Left ventricle myocardium inferior (tissue), 1 donor: Measurements from ENCODE around the gene FAM240A. TPM values are rescaled to one million over a fixed set of nuclear protein-coding genes. Genes with fewer than 3 reads are reported as not detected.

Experiments
- DNase-seq: peaks from one replicate; pipeline ENCODE4 v3.0.0-alpha.2; 2020
- H3K27ac ChIP-seq: fragments of 200-600 bp; replicated peaks from 2 replicates; pipeline ENCODE4 v1.8.0; 2021
- H3K27me3 ChIP-seq: fragments of 200-600 bp; 2 replicates; pipeline ENCODE4 v1.8.0; 2021; ENCODE audit warnings: low read depth
- H3K36me3 ChIP-seq: fragments of 200-600 bp; 2 replicates; pipeline ENCODE4 v1.8.0; 2021
- H3K4me1 ChIP-seq: fragments of 200-600 bp; 2 replicates; pipeline ENCODE4 v1.8.0; 2021
- H3K4me3 ChIP-seq: fragments of 200-600 bp; 2 replicates; pipeline ENCODE4 v1.8.0; 2021; ENCODE audit warnings: mild to moderate bottlenecking, moderate library complexity
- H3K9me3 ChIP-seq: fragments of 200-600 bp; replicated peaks from 2 replicates; pipeline ENCODE4 v1.8.0; 2021
- intact Hi-C: fragments of 100-400 bp; cut with micrococcal nuclease; formaldehyde crosslinking; loops from one replicate; pipeline ENCODE4 v1.11.0; 2022
- total RNA-seq: library from RNA; stranded (reverse); fragmentation: NEBNext Ultra II Directional; extraction: Animal tissue kit (Norgen Biotek cat#: 25700); gene quantifications from one replicate; pipeline ENCODE4 v1.2.1, GENCODE V29; 2021
- TF ChIP-seq, protein P1 (sequence below): fragments of 200-600 bp; IDR thresholded peaks from 2 replicates; pipeline ENCODE4 v1.8.0; 2021; ENCODE audit warnings: antibody characterized with exemption, mild to moderate bottlenecking, borderline replicate concordance
- donor health status: DM: no; HTN: yes; CAD: no; lungs with severe emphysema.

The FAM240A gene
- total RNA-seq, 1 donor from 2014 or later, result not detected

DNA sequence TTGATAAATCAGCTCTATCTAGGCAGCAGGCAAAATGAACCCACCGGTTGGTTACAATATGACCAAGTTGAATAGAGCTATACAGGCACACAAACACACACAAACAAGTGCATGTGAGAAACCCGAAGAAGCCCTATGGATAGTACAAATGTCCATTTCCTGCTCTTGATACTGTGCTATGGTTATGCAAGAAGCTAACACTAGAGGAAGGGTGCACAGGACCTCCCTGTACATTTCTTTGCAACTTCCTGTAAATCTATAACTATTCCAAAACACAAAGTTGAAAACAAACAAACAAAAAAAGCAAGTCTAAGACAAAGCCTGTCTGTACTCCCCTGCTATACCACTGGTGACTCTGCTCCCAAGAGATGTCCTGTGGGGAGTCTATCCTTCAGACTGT lies 8.2 kb upstream of the FAM240A start:
- intact Hi-C loops, result no loop called here
- DNase-seq, result no peak
- no peaks in the 10 kb centered on the region for H3K27me3 ChIP-seq

DNA sequence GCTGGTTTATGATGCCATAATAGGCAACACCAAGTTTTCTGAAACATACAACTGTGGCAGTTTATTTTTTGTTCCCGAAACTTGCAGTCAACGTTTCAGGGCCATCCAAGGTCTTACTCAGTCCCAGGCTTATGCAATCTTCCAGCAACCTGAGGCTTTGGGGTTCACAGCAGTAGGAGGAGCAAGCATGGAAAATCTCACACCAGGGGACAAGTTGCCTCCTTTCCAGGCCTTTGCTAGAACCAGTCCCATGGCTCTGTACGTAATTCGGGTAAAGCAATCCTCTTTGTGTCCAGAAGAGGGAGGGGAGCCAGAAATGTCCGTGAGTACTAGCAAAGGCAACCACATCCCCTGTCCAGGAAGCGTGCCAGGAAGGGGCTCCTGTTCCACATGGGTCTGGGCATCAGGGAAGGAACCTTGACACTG lies 4.7 kb upstream of the FAM240A start:
- DNase-seq, result no peak
- H3K36me3 ChIP-seq, result no peaks in the 10 kb centered on the region
- TF ChIP-seq, protein P1, sequence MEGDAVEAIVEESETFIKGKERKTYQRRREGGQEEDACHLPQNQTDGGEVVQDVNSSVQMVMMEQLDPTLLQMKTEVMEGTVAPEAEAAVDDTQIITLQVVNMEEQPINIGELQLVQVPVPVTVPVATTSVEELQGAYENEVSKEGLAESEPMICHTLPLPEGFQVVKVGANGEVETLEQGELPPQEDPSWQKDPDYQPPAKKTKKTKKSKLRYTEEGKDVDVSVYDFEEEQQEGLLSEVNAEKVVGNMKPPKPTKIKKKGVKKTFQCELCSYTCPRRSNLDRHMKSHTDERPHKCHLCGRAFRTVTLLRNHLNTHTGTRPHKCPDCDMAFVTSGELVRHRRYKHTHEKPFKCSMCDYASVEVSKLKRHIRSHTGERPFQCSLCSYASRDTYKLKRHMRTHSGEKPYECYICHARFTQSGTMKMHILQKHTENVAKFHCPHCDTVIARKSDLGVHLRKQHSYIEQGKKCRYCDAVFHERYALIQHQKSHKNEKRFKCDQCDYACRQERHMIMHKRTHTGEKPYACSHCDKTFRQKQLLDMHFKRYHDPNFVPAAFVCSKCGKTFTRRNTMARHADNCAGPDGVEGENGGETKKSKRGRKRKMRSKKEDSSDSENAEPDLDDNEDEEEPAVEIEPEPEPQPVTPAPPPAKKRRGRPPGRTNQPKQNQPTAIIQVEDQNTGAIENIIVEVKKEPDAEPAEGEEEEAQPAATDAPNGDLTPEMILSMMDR, result no peak
- peaks cover 5% of the 10 kb centered on the region for H3K4me1 ChIP-seq
- no peaks in the 10 kb centered on the region for H3K9me3 ChIP-seq
- H3K4me3 ChIP-seq, result no peak overlapping the region
- no peak overlapping the region for H3K27ac ChIP-seq
- intact Hi-C loops, result no loop called here
- no peaks in the 10 kb centered on the region for H3K27me3 ChIP-seq

More for the DNA sequence above, 8.2 kb upstream of the FAM240A start:
- no peaks in the 10 kb centered on the region for H3K9me3 ChIP-seq
- TF ChIP-seq, protein P1, result no peak
- H3K27ac ChIP-seq, result no peak overlapping the region
- no peaks in the 10 kb centered on the region for H3K4me1 ChIP-seq
- no peaks in the 10 kb centered on the region for H3K36me3 ChIP-seq
- no peak overlapping the region for H3K4me3 ChIP-seq

DNA sequence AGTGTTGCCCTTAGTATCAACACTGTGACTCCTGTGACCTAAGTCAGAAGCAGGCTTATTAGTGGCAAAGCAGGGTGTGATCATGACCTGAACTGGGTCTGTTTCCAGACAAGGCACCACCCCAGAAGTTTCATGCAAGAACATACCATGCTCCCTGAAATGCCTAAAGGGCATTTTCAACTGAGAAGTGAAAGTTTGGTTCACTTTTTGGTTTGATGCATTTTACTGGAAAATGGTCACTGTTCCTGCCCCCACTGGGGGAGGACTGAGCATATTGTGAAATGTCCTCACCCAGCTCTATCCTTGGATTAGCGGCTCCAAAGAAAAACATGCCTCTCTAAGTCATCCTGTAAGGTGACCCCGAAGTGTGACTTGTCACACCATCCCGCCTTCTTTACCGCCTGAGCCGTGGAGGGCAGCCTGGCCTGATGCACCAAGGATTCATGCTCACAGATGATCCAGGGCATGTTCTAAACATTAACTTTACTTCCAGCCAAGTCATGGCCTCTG lies 3.1 kb upstream of the FAM240A start:
- DNase-seq, result no peak
- intact Hi-C loops, result no loop called here
- Histone ChIP-seq H3K4me3 (no peak overlapping the region), H3K27me3 (no peaks in the 10 kb centered on the region), H3K36me3 (no peaks in the 10 kb centered on the region), H3K4me1 (peaks cover 5% of the 10 kb centered on the region), H3K27ac (no peak overlapping the region), H3K9me3 (no peaks in the 10 kb centered on the region)
- TF ChIP-seq, protein P1, result no peak

DNA sequence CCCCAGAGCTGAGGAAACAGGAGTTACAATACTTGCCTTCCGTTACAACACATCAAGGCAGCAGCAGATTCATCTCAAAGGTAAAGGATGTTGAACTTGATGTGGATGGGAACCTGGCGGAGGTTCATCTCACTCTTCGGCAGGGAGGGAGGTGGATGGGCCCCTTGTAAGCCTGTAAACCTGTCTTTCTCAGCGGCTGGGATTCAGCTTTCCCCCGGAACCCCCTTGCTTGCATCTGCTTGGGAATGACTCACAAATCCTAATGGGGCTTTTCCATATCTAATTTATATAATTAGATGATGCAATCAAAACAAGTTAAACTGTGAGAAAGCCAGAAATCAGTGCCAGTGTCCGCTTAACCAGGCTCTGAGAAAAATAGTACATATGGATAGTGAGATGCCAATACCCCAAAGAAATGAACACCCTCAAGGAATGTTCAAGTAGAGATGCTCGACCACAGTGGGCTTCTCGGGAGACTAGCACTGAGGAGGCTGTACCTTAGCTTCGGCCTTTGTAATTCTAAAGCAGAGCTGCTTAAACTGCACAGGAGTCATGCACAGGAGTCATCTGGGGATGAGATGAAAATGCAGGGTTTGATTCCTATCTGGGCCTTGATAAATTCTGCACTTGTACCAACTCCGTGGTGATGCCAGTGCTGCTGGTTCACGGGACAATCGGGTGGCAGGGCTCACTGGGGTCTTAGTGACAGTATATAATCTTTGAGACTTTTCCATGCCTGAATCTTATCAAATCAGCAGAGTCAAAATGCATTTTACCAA lies 2.2 kb upstream of the FAM240A start:
- TF ChIP-seq, protein P1, result no peak
- Histone ChIP-seq H3K27me3 (no peaks in the 10 kb centered on the region), H3K36me3 (no peaks in the 10 kb centered on the region), H3K27ac (no peak overlapping the region), H3K9me3 (no peaks in the 10 kb centered on the region), H3K4me3 (no peak overlapping the region), H3K4me1 (peaks cover 5% of the 10 kb centered on the region)
- DNase-seq, result no peak
- intact Hi-C loops, result no loop called here

DNA sequence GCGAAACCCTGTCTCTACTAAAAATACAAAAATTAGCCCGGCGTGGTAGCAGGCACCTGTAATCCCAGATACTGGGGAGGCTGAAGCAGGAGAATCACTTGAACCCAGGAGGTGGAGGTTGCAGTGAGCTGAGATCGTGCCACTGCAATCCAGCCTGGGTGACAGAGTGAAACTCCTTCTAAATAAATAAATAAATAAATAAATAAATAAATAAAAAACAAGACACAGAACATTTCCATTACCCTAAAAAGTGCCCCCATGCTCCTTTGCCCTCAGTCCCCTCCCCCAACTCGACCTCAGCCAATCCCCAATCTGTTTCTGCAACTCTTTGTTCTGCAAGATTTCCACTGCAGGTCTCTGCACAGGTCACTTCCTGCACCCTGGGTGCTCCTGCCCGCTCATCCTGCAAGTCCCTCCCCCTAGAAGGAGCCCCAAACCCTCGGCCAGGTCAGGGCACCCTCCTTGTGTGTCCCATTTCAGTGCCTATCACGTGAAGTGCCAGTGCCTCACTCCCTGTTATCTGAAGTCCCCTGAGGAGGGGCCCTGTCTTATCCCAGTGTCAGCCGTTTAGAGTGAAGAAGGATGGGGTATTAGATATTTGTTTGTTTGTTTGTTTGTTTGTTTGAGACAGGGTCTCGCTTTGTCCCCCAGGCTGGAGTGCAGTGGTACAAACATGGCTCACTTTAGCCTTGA lies 1.1 kb downstream of the FAM240A start:
- no peak overlapping the region for H3K4me3 ChIP-seq
- no peak for DNase-seq
- no peaks in the 10 kb centered on the region for H3K27me3 ChIP-seq
- no peaks in the 10 kb centered on the region for H3K36me3 ChIP-seq
- TF ChIP-seq, protein P1, result no peak
- no peaks in the 10 kb centered on the region for H3K9me3 ChIP-seq
- H3K4me1 ChIP-seq, result peaks cover 5% of the 10 kb centered on the region
- intact Hi-C loops, result no loop called here
- H3K27ac ChIP-seq, result no peak overlapping the region
